WTC11 (cell line): ENCODE measurements around the gene LAMA5. TPM values are rescaled to one million over a fixed set of nuclear protein-coding genes. Genes with fewer than 3 reads are reported as not detected.

Experiments
- ATAC-seq: fragments of 200-7000 bp; cut with Tn5 transposase; 2 replicates; pipeline ENCODE4 v1.10.0; 2021; ENCODE audit warnings: mild to moderate bottlenecking, moderate library complexity
- CTCF ChIA-PET: fragments of 300-600 bp; sonication (Branson Sonifier 250); formaldehyde crosslinking; loops from one replicate; lab custom pipeline; 2021; ENCODE audit warnings: antibody characterized with exemption; lab: Charles Lee
- POLR2A ChIA-PET: fragments of 350-600 bp; sonication (Branson Sonifier 250); formaldehyde crosslinking; loops from one replicate; lab custom pipeline; 2021; ENCODE audit warnings: antibody characterized with exemption; lab: Charles Lee
- DNase-seq: peaks from one replicate; pipeline ENCODE4 v3.0.0; 2021; ENCODE audit warnings: low spot score
- H3K27ac Mint-ChIP-seq: 2 replicates; pipeline ENCODE4 v1.8.0; 2021; ENCODE audit warnings: mixed read lengths
- H3K27me3 Mint-ChIP-seq: 2 replicates; pipeline ENCODE4 v1.8.0; 2021; ENCODE audit warnings: low read depth, mild to moderate bottlenecking, moderate library complexity, mixed read lengths
- H3K36me3 Mint-ChIP-seq: 2 replicates; pipeline ENCODE4 v1.8.0; 2021; ENCODE audit warnings: mixed read lengths
- H3K4me1 Mint-ChIP-seq: 2 replicates; pipeline ENCODE4 v1.8.0; 2022; ENCODE audit warnings: mixed read lengths
- H3K4me3 Mint-ChIP-seq: 2 replicates; pipeline ENCODE4 v1.8.0; 2021; ENCODE audit warnings: mild to moderate bottlenecking, moderate library complexity, mixed read lengths
- H3K9me3 Mint-ChIP-seq: 2 replicates; pipeline ENCODE4 v1.8.0; 2021; ENCODE audit warnings: mixed read lengths
- ATF1 ChIP-seq: sonication (generic); formaldehyde crosslinking; IDR thresholded peaks from 2 replicates; pipeline ENCODE4 v1.8.1; 2023; ENCODE audit warnings: mild to moderate bottlenecking, moderate library complexity, missing genetic modification reagents
- ATF3 ChIP-seq: sonication (generic); formaldehyde crosslinking; conservative IDR thresholded peaks from 2 replicates; pipeline ENCODE4 v1.8.1; 2022; ENCODE audit warnings: mild to moderate bottlenecking, missing genetic modification reagents
- CDX4 ChIP-seq: fragments of 250-450 bp; sonication (Bioruptor Pico); IDR thresholded peaks from 2 replicates; pipeline ENCODE4 v1.9.0; 2021; ENCODE audit warnings: moderate library complexity, mild to moderate bottlenecking, inconsistent platforms, borderline replicate concordance
- E2F4 ChIP-seq: sonication (generic); formaldehyde crosslinking; IDR thresholded peaks from 2 replicates; pipeline ENCODE4 v1.8.1; 2022; ENCODE audit warnings: low read depth, mild to moderate bottlenecking, moderate library complexity, missing genetic modification reagents, borderline replicate concordance
- EMX1 ChIP-seq: fragments of 250-450 bp; sonication (Bioruptor Pico); IDR thresholded peaks from 2 replicates; pipeline ENCODE4 v1.8.0; 2021; ENCODE audit warnings: mild to moderate bottlenecking
- IRF1 ChIP-seq: sonication (generic); formaldehyde crosslinking; IDR thresholded peaks from 2 replicates; pipeline ENCODE4 v1.8.0; 2023; ENCODE audit warnings: missing genetic modification reagents
- MLX ChIP-seq: sonication (generic); formaldehyde crosslinking; IDR thresholded peaks from 2 replicates; pipeline ENCODE4 v1.8.1; 2023; ENCODE audit warnings: mild to moderate bottlenecking, missing genetic modification reagents, moderate library complexity
- MXD4 ChIP-seq: fragments of 250-450 bp; sonication (Bioruptor Pico); IDR thresholded peaks from 2 replicates; pipeline ENCODE4 v1.8.0; 2021; ENCODE audit warnings: mild to moderate bottlenecking, moderate library complexity, borderline replicate concordance
- NFATC4 ChIP-seq: fragments of 250-450 bp; sonication (Bioruptor Pico); IDR thresholded peaks from 2 replicates; pipeline ENCODE4 v1.9.0; 2021; ENCODE audit warnings: mild to moderate bottlenecking
- PREB ChIP-seq: sonication (generic); formaldehyde crosslinking; IDR thresholded peaks from 2 replicates; pipeline ENCODE4 v1.8.1; 2022; ENCODE audit warnings: mild to moderate bottlenecking, missing genetic modification reagents, moderate library complexity, borderline replicate concordance
- RELA ChIP-seq: sonication (generic); formaldehyde crosslinking; IDR thresholded peaks from 2 replicates; pipeline ENCODE4 v1.8.1; 2022; ENCODE audit warnings: missing genetic modification reagents, mild to moderate bottlenecking, borderline replicate concordance
- TEAD4 ChIP-seq: sonication (generic); formaldehyde crosslinking; IDR thresholded peaks from 2 replicates; pipeline ENCODE4 v1.8.0; 2022; ENCODE audit warnings: mild to moderate bottlenecking, missing genetic modification reagents
- ZNF232 ChIP-seq: sonication (generic); formaldehyde crosslinking; IDR thresholded peaks from 2 replicates; pipeline ENCODE4 v1.8.0; 2022; ENCODE audit warnings: mild to moderate bottlenecking, missing genetic modification reagents
- ZNF512 ChIP-seq: sonication (generic); formaldehyde crosslinking; IDR thresholded peaks from 2 replicates; pipeline ENCODE4 v1.8.1; 2022; ENCODE audit warnings: missing genetic modification reagents, borderline replicate concordance
- ZNF671 ChIP-seq: fragments of 250-450 bp; sonication (Bioruptor Pico); IDR thresholded peaks from 2 replicates; pipeline ENCODE4 v1.8.0; 2021; ENCODE audit warnings: mild to moderate bottlenecking
- ZSCAN18 ChIP-seq: fragments of 250-450 bp; sonication (Bioruptor Pico); IDR thresholded peaks from 2 replicates; pipeline ENCODE4 v2.1.2; 2022; ENCODE audit warnings: mild to moderate bottlenecking, moderate library complexity
- total RNA-seq: library from RNA; stranded (reverse); gene quantifications from 3 replicates; pipeline ENCODE4 v1.2.3, GENCODE V29; 2021

The LAMA5 gene
- total RNA-seq, 1 experiment from 2014 or later, result 329 TPM

- H3K36me3 Mint-ChIP-seq, result peaks cover 34% of the 10 kb centered on the region
- H3K27me3 Mint-ChIP-seq, result no peaks in the 10 kb centered on the region
- H3K4me3 Mint-ChIP-seq, result no peak overlapping the region
- DNase-seq, result no peak
- ChIA-PET POLR2A (no interaction called here), CTCF (no interaction called here)
- no peaks in the 10 kb centered on the region for H3K9me3 Mint-ChIP-seq
- TF ChIP-seq EMX1 (CRISPR knock-in tag) (no peak), IRF1 (CRISPR knock-in tag) (no peak), MLX (no peak)
- ATAC-seq, result no peak
- peak overlapping the region; percentile 60; the same call in 1 of the 2 replicates for H3K27ac Mint-ChIP-seq
- H3K4me1 Mint-ChIP-seq, result no peaks in the 10 kb centered on the region
These were observed 29.4 kb downstream of the LAMA5 start for GRCh38 chr20:62337558-62338293.

GRCh38 chr20:62336775-62337557 lies 30.1 kb downstream of the LAMA5 start:
- DNase-seq (no peak), ATAC-seq (no peak)
- Mint-ChIP-seq H3K36me3 (peaks cover 35% of the 10 kb centered on the region), H3K27ac (peak overlapping the region; percentile 60; the same call in 1 of the 2 replicates), H3K27me3 (no peaks in the 10 kb centered on the region), H3K9me3 (no peaks in the 10 kb centered on the region), H3K4me3 (no peak overlapping the region), H3K4me1 (no peaks in the 10 kb centered on the region)
- TF ChIP-seq ZNF671 (no peak), ATF3 (CRISPR knock-in tag) (no peak), NFATC4 (CRISPR knock-in tag) (no peak), E2F4 (CRISPR knock-in tag) (no peak), ZNF512 (CRISPR knock-in tag) (no peak), ZNF232 (no peak), CDX4 (no peak), MXD4 (no peak), PREB (no peak), ZSCAN18 (no peak), EMX1 (CRISPR knock-in tag) (no peak), TEAD4 (CRISPR knock-in tag) (no peak), ATF1 (no peak), RELA (CRISPR knock-in tag) (no peak)
- ChIA-PET CTCF (no interaction called here), POLR2A (no interaction called here)
